ENCODE results near the gene AMN.

The AMN gene

GRCh38 chr14:102898776-102899515 is 23.5 kb upstream of the AMN start:
- DNase-seq (ENCODE audit: low read depth, low spot score) = no peak

- no peak for DNase-seq (ENCODE audit: low read depth, low spot score)
These were observed 23.0 kb upstream of the AMN start for GRCh38 chr14:102899516-102899900.

- DNase-seq (ENCODE audit: low read depth, low spot score) = no peak
These were observed 21.6 kb upstream of the AMN start for GRCh38 chr14:102900631-102901571.

GRCh38 chr14:102901633-102902032 is 20.8 kb upstream of the AMN start:
- no peak for DNase-seq (ENCODE audit: low read depth, low spot score)

GRCh38 chr14:102902086-102902485 is 20.4 kb upstream of the AMN start:
- DNase-seq (ENCODE audit: low read depth, low spot score) = no peak

GRCh38 chr14:102902523-102903247 is 19.8 kb upstream of the AMN start:
- DNase-seq (ENCODE audit: low read depth, low spot score) = no peak

- DNase-seq (ENCODE audit: low read depth, low spot score) = no peak
These were observed 19.1 kb upstream of the AMN start for GRCh38 chr14:102903248-102903888.

- no peak for DNase-seq (ENCODE audit: low read depth, low spot score)
These were observed 18.5 kb upstream of the AMN start for GRCh38 chr14:102903889-102904512.

GRCh38 chr14:102905116-102906108 is 17.1 kb upstream of the AMN start:
- no peak for DNase-seq (ENCODE audit: low read depth, low spot score)

GRCh38 chr14:102906616-102907302 is 15.7 kb upstream of the AMN start:
- no peak for DNase-seq (ENCODE audit: low read depth, low spot score)

GRCh38 chr14:102907303-102907844 is 15.1 kb upstream of the AMN start:
- no peak for DNase-seq (ENCODE audit: low read depth, low spot score)

GRCh38 chr14:102907980-102908730 is 14.3 kb upstream of the AMN start:
- DNase-seq (ENCODE audit: low read depth, low spot score) = no peak

GRCh38 chr14:102908766-102909455 is 13.6 kb upstream of the AMN start:
- no peak for DNase-seq (ENCODE audit: low read depth, low spot score)

GRCh38 chr14:102909462-102909861 is 13.0 kb upstream of the AMN start:
- DNase-seq (ENCODE audit: low read depth, low spot score) = no peak

GRCh38 chr14:102909911-102910310 is 12.6 kb upstream of the AMN start:
- no peak for DNase-seq (ENCODE audit: low read depth, low spot score)

GRCh38 chr14:102910442-102910841 is 12.0 kb upstream of the AMN start:
- DNase-seq (ENCODE audit: low read depth, low spot score) = no peak

GRCh38 chr14:102911541-102911951 is 10.9 kb upstream of the AMN start:
- no peak for DNase-seq (ENCODE audit: low read depth, low spot score)

All from astrocyte of the hippocampus (primary cell).